ENCODE results near the gene CERS6.

CERS6 gene

GRCh38 chr2:168573128-168573903, 117.2 kb downstream of the CERS6 start:
- DNase-seq, result no peak

DNA sequence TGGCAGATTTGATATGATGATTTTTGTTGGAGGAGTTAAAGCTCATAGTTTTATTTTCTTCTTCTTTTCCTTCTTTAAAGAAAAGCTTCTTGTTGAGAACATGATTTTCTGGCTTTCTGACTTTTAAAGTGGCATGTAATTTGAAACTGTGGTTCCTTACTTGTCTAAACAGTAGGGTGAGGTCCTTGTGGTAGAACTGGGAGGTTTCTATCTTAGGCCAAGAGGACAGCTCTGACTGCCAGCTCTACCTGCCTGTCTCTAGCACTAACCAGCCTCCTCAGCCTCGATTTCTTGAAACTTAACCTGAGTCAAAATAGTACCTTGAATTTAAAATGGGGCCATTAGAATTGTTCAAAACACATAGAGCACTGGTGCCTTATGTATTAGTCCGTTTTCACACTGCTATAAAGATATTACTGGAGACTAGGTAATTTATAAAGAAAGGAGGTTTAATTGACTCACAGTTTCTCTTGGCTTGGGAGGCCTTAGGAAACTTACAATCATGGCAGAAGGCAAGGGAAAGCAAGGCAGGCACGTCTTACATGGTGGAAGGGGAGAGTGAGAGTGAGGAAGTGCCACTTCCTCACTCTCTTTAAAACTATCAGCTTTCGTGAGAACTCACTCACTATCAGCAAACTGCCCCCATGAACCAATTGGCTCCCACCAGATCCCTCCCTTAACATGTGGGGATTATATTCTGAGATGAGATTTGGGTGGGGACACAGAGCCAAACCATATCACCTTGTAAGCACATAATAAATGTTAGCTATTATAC, 119.0 kb downstream of the CERS6 start:
- no peak for DNase-seq

DNA sequence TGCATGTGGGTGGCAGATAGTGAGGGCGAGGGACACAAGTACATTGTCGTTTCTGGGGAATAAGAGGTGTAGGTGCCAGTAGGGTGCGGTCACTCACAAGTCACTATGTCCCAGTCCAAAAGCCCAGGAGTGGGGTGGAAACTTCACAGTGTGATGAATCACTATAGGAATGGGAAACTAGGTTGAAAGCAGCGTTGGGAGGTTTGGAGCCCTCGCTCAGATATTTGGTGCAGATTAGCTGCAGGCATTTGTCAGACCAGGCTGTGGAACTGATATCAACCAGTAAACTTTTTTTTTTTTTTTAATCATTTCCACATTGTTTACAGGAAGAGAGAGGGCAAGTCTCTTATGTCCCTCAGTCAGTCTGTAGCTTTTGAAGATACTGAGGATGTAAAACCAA, 121.8 kb downstream of the CERS6 start:
- DNase-seq, result no peak

GRCh38 chr2:168583064-168583709, 127.1 kb downstream of the CERS6 start:
- no peak for DNase-seq

GRCh38 chr2:168583710-168584521, 127.8 kb downstream of the CERS6 start:
- no peak for DNase-seq

- DNase-seq, result no peak
Observed at GRCh38 chr2:168584911-168585310, 128.8 kb downstream of the CERS6 start.

DNA sequence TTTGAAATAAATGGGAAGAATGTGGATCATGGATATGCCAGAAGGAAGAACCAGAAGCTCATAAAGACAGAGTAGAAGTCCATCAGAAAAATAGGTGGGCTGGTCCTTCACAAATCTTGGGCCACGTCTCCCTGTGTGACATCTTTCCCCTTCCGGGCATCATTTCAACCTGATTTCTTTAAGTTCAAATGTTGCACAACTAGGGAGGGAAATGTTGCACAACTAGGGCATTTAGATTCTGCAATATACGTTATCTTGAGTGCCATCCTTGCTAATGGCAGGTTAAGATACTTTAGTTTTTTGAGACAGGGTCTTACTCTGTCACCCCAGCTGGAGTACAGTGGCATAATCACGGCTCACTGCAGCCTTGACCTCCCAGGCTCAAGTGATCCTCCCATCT, 129.6 kb downstream of the CERS6 start:
- no peak for DNase-seq

- DNase-seq, result no peak
Observed at GRCh38 chr2:168587307-168587706, 131.2 kb downstream of the CERS6 start.

DNA sequence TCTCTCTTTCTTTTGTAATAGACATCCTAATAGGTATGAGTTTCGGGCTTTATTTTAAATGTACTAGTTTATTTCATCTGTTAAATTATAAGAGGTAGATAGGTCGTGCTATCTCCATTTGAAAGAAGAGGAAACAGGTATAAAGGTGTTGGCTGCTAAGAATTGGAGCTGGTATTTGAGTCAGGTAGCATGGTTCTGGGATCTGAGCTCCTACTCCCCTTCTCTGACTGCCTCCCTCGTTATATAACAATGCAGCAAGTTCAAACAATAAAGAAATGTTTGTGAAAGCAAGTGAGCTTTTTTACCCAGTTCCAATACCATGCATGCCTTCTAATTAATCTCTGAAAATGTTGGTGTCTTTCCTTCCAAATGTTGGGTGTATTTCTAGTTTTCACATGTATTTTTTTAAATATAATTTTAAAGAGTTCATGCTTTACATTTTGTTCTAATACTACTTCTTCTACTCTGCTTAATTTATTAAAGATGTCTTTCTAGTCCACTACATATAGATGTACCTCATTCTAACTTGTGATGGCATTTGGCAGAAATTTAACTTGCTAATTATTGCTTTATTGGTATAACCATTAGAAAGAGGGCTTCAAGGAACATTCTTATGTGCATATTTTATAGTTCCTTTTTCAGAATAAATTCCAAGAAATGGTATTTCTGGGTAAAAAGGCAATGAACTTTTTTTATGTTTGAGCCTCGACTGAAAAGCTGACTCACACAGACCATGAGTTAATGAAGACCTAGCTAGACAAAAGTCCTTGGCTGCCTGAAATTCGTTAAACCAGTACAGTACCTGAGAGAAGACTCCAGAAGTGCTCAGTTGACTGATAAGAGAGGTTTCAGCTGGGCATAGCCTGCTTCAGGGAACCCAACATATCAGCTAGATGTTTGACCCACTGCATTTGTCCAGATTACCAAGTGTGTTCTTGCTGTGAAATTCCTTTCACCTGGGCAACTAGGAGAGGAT, 133.5 kb downstream of the CERS6 start:
- no peak for DNase-seq

- no peak for DNase-seq
Observed at GRCh38 chr2:168592181-168592831, 136.2 kb downstream of the CERS6 start.

DNA sequence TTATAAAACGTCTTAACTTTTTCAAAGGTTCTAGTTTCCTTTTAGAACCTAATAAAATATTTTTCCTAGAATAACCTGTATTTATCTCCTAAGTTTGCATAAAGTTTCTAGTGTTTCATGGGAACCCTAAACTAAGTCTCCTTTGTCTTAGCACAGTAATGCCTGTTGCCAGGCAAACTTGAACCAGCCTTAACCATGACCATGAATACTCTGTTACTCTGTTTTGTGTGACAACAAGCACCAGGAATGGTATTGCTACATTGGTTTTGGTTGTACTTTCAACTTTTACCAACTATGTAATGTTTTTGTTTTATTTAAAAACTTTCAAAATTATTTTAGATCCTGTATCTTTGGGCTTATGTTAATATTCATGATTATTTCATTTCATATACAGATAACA, 137.6 kb downstream of the CERS6 start:
- no peak for DNase-seq

- no peak for DNase-seq
Observed at GRCh38 chr2:168594778-168595177, 138.7 kb downstream of the CERS6 start.

- DNase-seq, result no peak
Observed at GRCh38 chr2:168596881-168597655, 141.0 kb downstream of the CERS6 start.

DNA sequence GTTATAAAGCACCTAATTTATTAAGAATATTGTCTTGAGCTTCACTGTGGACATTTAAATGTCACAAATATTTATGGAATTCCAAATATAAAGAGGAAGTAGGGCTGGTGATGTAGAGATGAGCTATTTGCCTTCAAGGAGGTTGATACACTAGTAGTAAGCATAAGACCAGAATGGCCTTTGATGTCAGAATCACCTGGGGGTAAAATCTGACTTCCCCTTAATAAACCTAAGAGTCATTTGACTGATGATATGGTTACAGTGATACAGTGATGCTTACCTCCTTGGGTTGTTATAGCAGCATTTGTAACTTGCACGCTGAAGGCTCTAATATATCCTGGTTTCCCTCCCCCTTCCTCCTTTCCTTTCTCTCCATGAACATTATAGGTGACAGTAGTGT, 143.7 kb downstream of the CERS6 start:
- no peak for DNase-seq

DNA sequence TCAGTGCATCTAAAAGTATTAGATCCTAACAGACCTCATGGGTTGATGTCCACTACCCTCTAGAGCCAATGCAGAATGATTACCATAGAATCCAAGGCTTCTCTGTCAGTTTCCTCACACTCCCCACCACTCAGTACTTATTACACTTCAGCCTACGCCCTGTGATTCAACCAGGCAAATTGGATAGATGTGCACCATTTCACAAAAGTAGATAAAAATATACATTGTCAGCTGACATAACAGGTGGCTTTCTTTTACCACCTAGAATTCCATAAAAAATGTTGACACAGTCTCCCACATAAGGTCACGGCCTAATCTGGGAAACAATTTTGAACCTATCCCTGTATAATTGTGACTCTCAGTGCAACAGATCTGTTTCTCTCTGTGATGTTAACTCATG, 144.9 kb downstream of the CERS6 start:
- DNase-seq, result no peak

DNA sequence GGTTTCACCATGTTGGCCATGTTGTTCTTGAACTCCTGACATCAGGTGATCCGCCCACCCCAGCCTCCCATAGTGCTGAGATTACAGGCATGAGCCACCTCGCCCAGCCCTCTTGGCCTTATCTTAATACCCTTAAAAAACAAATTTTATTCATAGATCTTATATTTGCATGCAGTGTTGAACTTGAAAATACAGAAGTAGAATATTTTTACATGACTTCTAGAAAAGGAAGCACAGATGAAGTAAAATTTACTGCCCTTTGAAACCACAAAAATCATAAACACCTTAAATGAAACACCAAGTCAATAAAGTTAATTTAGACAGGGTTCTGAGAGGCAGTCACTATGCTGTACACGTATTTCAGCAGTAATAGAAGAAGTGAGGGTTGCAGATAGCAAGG, 145.7 kb downstream of the CERS6 start:
- DNase-seq, result no peak

DNA sequence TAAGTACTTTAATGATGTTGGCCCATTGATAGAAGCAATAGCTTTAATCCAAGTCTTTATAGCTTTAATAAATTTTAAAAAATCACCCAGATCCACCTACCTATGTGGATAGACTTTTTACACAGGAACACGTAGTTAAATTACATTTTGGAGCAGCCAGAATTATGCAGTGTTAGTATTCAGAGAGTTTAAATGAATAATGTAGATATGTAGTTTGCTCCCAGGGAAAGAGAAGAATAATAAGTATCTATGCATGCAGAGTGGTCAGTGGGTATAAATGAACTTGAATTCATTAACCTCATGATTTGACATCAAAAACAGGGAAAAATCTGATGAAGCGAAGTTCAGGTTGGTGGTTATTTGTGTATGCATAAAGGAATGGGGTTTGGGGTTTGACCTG, 146.3 kb downstream of the CERS6 start:
- DNase-seq, result no peak

GRCh38 chr2:168602846-168603401, 146.9 kb downstream of the CERS6 start:
- DNase-seq, result no peak

DNA sequence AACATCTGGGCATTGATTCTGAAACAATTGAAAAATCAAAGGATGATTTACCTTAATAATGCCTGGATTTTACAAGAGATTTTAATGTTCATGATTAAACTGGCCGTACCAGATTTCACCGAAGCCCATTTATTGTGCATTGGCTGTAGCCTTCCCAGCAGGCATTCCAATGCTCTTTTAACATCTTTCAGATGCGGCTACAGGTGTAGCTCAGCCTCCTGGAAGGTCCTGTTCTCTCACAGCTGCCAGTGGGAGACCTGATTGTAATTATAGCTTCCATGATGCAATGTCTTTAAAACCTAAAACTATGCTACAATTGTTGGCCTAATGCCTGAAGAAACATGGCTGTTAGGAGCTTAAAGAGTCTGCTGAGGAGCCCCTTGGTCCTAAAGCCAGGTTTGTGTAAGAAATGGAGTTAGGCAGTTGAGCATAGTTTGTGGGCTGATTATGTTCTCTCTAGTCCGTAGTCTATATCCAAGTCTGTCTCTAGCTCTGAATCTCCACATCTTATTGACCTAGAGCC, 147.4 kb downstream of the CERS6 start:
- no peak for DNase-seq

DNA sequence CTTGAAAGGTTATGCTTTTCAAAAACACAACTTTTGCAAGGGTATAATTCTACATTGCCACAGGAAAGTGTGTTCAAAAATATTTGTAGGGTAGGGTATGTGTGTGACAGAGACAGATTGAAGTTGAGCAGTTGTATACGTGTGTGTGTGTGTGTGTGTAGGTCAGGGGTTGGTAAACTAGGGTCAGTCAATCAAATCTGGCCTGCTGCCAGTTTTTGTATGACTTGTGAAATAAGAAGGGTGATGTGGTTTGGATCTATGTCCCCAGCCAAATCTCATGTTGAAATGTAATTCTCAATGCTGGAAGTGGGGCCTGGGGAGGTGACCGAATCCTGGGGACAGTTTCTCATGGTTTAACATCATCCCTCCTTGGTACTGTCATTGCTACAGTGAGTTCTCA, 148.2 kb downstream of the CERS6 start:
- no peak for DNase-seq

All from activated naive CD4-positive, alpha-beta T cell (primary cell).